Progenitor cell of endocrine pancreas (in vitro differentiated cells): ENCODE data around the gene ADAMTSL1. TPM values are rescaled to one million over a fixed set of nuclear protein-coding genes. Genes with fewer than 3 reads are reported as not detected.

Experiments used
- DNase-seq: peaks from one replicate; pipeline ENCODE4 v3.0.0; 2021; ENCODE audit warnings: low spot score; ENCODE audit not compliant: unreplicated experiment
- H3K27ac Mint-ChIP-seq: 2 replicates; pipeline ENCODE4 v1.8.0; 2021; ENCODE audit warnings: mild to moderate bottlenecking, moderate library complexity, mixed read lengths
- H3K27me3 Mint-ChIP-seq: 2 replicates; pipeline ENCODE4 v1.8.0; 2021; ENCODE audit warnings: mixed read lengths
- H3K36me3 Mint-ChIP-seq: 2 replicates; pipeline ENCODE4 v1.8.0; 2022; ENCODE audit warnings: mixed read lengths; ENCODE audit not compliant: insufficient read depth
- H3K4me1 Mint-ChIP-seq: 2 replicates; pipeline ENCODE4 v1.8.0; 2021; ENCODE audit warnings: low read depth, mixed read lengths
- H3K4me3 Mint-ChIP-seq: 2 replicates; pipeline ENCODE4 v1.8.0; 2021; ENCODE audit warnings: low read depth, mild to moderate bottlenecking, moderate library complexity, mixed read lengths
- H3K9me3 Mint-ChIP-seq: 2 replicates; pipeline ENCODE4 v1.8.0; 2021; ENCODE audit warnings: low read depth, mixed read lengths
- CTCF ChIP-seq: fragments of 200-600 bp; sonication (generic); IDR thresholded peaks from one replicate; pipeline ENCODE4 v1.5.0; 2021; ENCODE audit warnings: antibody characterized with exemption, mild to moderate bottlenecking; ENCODE audit not compliant: unreplicated experiment
- total RNA-seq: library from RNA; stranded (reverse); gene quantifications from 2 replicates; pipeline ENCODE4 v1.2.1, GENCODE V29; 2021

ADAMTSL1 gene
- total RNA-seq, 1 donor from 2014 or later = 2.1 TPM

GRCh38 chr9:18579536-18579935 lies 105.6 kb downstream of the ADAMTSL1 start:
- no peaks in the 10 kb centered on the region for H3K9me3 Mint-ChIP-seq
- H3K27me3 Mint-ChIP-seq = no peaks in the 10 kb centered on the region
- no peaks in the 10 kb centered on the region for H3K4me1 Mint-ChIP-seq
- no peak overlapping the region for H3K4me3 Mint-ChIP-seq
- no peak overlapping the region for H3K27ac Mint-ChIP-seq
- no peak for DNase-seq
- no peak for TF ChIP-seq CTCF
- H3K36me3 Mint-ChIP-seq = no peaks in the 10 kb centered on the region

- TF ChIP-seq CTCF = no peak
- no peak overlapping the region for H3K27ac Mint-ChIP-seq
- H3K9me3 Mint-ChIP-seq = no peaks in the 10 kb centered on the region
- H3K4me1 Mint-ChIP-seq = no peaks in the 10 kb centered on the region
- no peak overlapping the region for H3K4me3 Mint-ChIP-seq
- no peak for DNase-seq
- H3K36me3 Mint-ChIP-seq = no peaks in the 10 kb centered on the region
- no peaks in the 10 kb centered on the region for H3K27me3 Mint-ChIP-seq
Observed at GRCh38 chr9:18580151-18580550, 106.2 kb downstream of the ADAMTSL1 start.

GRCh38 chr9:18585996-18586395 lies 112.0 kb downstream of the ADAMTSL1 start:
- H3K36me3 Mint-ChIP-seq = no peaks in the 10 kb centered on the region
- no peak for DNase-seq
- no peaks in the 10 kb centered on the region for H3K4me1 Mint-ChIP-seq
- no peak overlapping the region for H3K4me3 Mint-ChIP-seq
- peaks cover 15% of the 10 kb centered on the region for H3K9me3 Mint-ChIP-seq
- TF ChIP-seq CTCF = no peak
- H3K27me3 Mint-ChIP-seq = no peaks in the 10 kb centered on the region
- no peak overlapping the region for H3K27ac Mint-ChIP-seq

GRCh38 chr9:18588002-18588401 lies 114.0 kb downstream of the ADAMTSL1 start:
- Mint-ChIP-seq H3K27ac (no peak overlapping the region), H3K27me3 (no peaks in the 10 kb centered on the region), H3K9me3 (peaks cover 28% of the 10 kb centered on the region), H3K36me3 (no peaks in the 10 kb centered on the region), H3K4me1 (no peaks in the 10 kb centered on the region), H3K4me3 (no peak overlapping the region)
- no peak for DNase-seq
- no peak for TF ChIP-seq CTCF

GRCh38 chr9:18591261-18591660 lies 117.3 kb downstream of the ADAMTSL1 start:
- Mint-ChIP-seq H3K27me3 (no peaks in the 10 kb centered on the region), H3K4me1 (peaks cover 3% of the 10 kb centered on the region), H3K27ac (no peak overlapping the region), H3K9me3 (peaks cover 31% of the 10 kb centered on the region), H3K4me3 (no peak overlapping the region), H3K36me3 (no peaks in the 10 kb centered on the region)
- no peak for TF ChIP-seq CTCF
- no peak for DNase-seq
